Measurements from ENCODE around the gene ZDHHC11B. TPM values are rescaled to one million over a fixed set of nuclear protein-coding genes. Genes with fewer than 3 reads are reported as not detected.

ZDHHC11B gene
- total RNA-seq, 3 donors from 2014 or later (not counting 1 experiment from before 2014, with no cell fraction given): 0.85 to 7.3 (median 2.2) TPM

GRCh38 chr5:670396-671270, 113.9 kb downstream of the ZDHHC11B start:
- TF ChIP-seq, protein P1, sequence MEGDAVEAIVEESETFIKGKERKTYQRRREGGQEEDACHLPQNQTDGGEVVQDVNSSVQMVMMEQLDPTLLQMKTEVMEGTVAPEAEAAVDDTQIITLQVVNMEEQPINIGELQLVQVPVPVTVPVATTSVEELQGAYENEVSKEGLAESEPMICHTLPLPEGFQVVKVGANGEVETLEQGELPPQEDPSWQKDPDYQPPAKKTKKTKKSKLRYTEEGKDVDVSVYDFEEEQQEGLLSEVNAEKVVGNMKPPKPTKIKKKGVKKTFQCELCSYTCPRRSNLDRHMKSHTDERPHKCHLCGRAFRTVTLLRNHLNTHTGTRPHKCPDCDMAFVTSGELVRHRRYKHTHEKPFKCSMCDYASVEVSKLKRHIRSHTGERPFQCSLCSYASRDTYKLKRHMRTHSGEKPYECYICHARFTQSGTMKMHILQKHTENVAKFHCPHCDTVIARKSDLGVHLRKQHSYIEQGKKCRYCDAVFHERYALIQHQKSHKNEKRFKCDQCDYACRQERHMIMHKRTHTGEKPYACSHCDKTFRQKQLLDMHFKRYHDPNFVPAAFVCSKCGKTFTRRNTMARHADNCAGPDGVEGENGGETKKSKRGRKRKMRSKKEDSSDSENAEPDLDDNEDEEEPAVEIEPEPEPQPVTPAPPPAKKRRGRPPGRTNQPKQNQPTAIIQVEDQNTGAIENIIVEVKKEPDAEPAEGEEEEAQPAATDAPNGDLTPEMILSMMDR (IDR thresholded peaks at IDR 0.05): no peak
- Histone ChIP-seq H3K36me3 (ENCODE audit: control insufficient read depth, insufficient read depth, low read length) (no peaks in the 10 kb centered on the region), H3K9me3 (ENCODE audit: control insufficient read depth, insufficient read depth, low read length) (no peaks in the 10 kb centered on the region), H3K27me3 (ENCODE audit: control insufficient read depth, insufficient read depth, low read length) (peaks cover 3% of the 10 kb centered on the region), H3K4me3 (ENCODE audit: low read length) (no peak overlapping the region), H3K4me1 (ENCODE audit: control insufficient read depth, insufficient read depth, low read length) (peaks cover 24% of the 10 kb centered on the region), H3K27ac (ENCODE audit: low read length) (no peak overlapping the region)
- H3K27ac Mint-ChIP-seq: no peak overlapping the region
- no peaks in the 10 kb centered on the region for H3K9me3 Mint-ChIP-seq
- peaks cover 10 to 15% of the 10 kb centered on the region in 2 donors for H3K4me1 Mint-ChIP-seq
- H3K36me3 Mint-ChIP-seq: peaks cover 9% of the 10 kb centered on the region
- no peaks in the 10 kb centered on the region for H3K27me3 Mint-ChIP-seq (ENCODE audit: low read depth in 2 of 2)
- WGBS (ENCODE audit: insufficient coverage): 76% methylated on average over 33 of the region's 33 CpGs
- no peak overlapping the region for H3K4me3 Mint-ChIP-seq
- ATAC-seq (no peak), DNase-seq (no peak)
- intact Hi-C loops (cut with micrococcal nuclease): no loop called here

DNA sequence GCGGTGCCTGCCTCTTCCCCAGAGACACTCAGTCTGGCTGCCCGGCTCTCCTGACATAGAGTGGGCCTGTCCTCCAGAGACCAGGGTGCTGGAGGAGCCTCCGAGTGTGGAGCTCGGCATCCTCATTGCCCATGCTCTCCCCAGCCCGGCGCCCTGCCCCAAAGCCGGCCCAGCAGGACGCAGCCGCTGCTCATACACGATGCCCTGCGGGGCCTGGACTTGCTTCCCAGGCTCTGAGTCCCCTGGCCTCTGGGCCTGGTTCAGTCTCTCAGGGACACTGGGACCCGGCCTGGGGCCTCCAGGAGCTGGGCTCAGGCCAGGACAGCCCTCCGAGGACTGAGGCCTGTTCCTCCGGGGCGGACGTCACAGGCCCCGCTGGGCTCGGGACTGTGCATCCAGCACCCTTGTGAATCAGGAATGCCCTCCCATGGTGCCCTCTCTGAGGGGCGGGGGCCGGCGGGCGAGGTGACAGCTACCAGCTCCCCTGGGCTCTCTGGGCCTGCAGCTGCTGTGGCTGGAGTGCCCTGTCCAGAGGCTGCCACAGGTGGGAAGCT, 114.6 kb downstream of the ZDHHC11B start:
- Histone ChIP-seq H3K27ac (ENCODE audit: low read length) (no peak overlapping the region), H3K27me3 (ENCODE audit: control insufficient read depth, insufficient read depth, low read length) (peaks cover 3% of the 10 kb centered on the region), H3K4me3 (ENCODE audit: low read length) (no peak overlapping the region), H3K36me3 (ENCODE audit: control insufficient read depth, insufficient read depth, low read length) (no peaks in the 10 kb centered on the region), H3K4me1 (ENCODE audit: control insufficient read depth, insufficient read depth, low read length) (peaks cover 24% of the 10 kb centered on the region), H3K9me3 (ENCODE audit: control insufficient read depth, insufficient read depth, low read length) (no peaks in the 10 kb centered on the region)
- no peaks in the 10 kb centered on the region for H3K27me3 Mint-ChIP-seq (ENCODE audit: low read depth in 2 of 2)
- no peak for DNase-seq
- intact Hi-C loops (cut with micrococcal nuclease): no loop called here
- ATAC-seq: no peak
- WGBS (ENCODE audit: insufficient coverage): 89% methylated on average over 22 of the region's 22 CpGs
- TF ChIP-seq, protein P1 (IDR thresholded peaks at IDR 0.05): no peak
- peaks cover 9% of the 10 kb centered on the region for H3K36me3 Mint-ChIP-seq
- H3K4me3 Mint-ChIP-seq: no peak overlapping the region
- H3K9me3 Mint-ChIP-seq: no peaks in the 10 kb centered on the region
- no peak overlapping the region for H3K27ac Mint-ChIP-seq
- H3K4me1 Mint-ChIP-seq: peaks cover 10 to 15% of the 10 kb centered on the region in 2 donors

DNA sequence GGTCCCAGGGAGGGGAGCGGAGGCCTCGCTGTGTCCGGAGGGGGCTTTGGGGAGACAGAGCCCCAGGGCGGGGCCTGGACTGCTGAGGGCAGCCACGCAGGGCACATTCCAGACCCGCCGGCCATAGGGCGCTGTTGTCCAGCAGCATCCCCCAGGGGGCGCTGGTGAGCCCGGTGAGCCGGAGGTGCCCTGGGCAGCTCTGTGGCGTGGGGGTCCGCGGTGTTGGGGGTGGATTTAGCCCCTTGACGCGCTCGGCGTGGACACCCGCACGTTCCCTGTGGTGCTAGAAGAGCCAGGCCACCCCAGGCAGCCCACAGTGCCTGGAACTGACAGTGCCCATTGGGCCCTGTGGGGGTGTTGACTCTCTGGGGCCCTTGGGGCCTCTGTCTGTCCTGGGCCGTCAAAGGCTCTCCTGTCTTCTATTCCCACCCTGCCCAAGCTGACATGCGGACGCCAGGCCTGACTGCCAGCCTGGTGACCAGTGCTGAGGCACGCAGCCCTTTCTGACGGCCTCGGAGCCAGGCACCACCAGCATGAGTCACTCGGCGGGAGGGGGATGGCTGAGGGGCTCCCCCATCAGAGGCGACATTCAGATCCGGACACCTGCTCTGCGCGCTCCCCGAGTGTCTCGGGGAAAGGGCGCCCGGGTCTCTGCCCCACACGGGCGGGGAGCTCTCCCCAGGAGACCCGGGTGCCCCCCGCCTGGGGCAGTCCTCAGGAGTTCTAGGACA, 115.3 kb downstream of the ZDHHC11B start:
- 67% methylated on average over 40 of the region's 40 CpGs for WGBS (ENCODE audit: insufficient coverage)
- Mint-ChIP-seq H3K9me3 (no peaks in the 10 kb centered on the region), H3K4me3 (no peak overlapping the region), H3K27ac (no peak overlapping the region), H3K36me3 (peaks cover 9% of the 10 kb centered on the region), H3K27me3 (ENCODE audit: low read depth in 2 of 2) (no peaks in the 10 kb centered on the region), H3K4me1 (peaks cover 10 to 15% of the 10 kb centered on the region in 2 donors)
- Histone ChIP-seq H3K4me3 (ENCODE audit: low read length) (no peak overlapping the region), H3K27me3 (ENCODE audit: control insufficient read depth, insufficient read depth, low read length) (peaks cover 3% of the 10 kb centered on the region), H3K9me3 (ENCODE audit: control insufficient read depth, insufficient read depth, low read length) (no peaks in the 10 kb centered on the region), H3K4me1 (ENCODE audit: control insufficient read depth, insufficient read depth, low read length) (peaks cover 24% of the 10 kb centered on the region), H3K27ac (ENCODE audit: low read length) (no peak overlapping the region), H3K36me3 (ENCODE audit: control insufficient read depth, insufficient read depth, low read length) (no peaks in the 10 kb centered on the region)
- DNase-seq (peak in 1 of 2 donors; percentile 70), ATAC-seq (peak in 1 of 3 donors; percentile 42)
- TF ChIP-seq, protein P1 (IDR thresholded peaks at IDR 0.05): peak; percentile 64
- intact Hi-C loops (cut with micrococcal nuclease): no loop called here

All from natural killer cell (primary cell).